ENCODE measurements around the gene XYLB. TPM values are rescaled to one million over a fixed set of nuclear protein-coding genes. Genes with fewer than 3 reads are reported as not detected.

The XYLB gene
- polyA plus RNA-seq, 1 of the 3 experiments (the other 2 are of a cell fraction) = 2.7 TPM

DNA sequence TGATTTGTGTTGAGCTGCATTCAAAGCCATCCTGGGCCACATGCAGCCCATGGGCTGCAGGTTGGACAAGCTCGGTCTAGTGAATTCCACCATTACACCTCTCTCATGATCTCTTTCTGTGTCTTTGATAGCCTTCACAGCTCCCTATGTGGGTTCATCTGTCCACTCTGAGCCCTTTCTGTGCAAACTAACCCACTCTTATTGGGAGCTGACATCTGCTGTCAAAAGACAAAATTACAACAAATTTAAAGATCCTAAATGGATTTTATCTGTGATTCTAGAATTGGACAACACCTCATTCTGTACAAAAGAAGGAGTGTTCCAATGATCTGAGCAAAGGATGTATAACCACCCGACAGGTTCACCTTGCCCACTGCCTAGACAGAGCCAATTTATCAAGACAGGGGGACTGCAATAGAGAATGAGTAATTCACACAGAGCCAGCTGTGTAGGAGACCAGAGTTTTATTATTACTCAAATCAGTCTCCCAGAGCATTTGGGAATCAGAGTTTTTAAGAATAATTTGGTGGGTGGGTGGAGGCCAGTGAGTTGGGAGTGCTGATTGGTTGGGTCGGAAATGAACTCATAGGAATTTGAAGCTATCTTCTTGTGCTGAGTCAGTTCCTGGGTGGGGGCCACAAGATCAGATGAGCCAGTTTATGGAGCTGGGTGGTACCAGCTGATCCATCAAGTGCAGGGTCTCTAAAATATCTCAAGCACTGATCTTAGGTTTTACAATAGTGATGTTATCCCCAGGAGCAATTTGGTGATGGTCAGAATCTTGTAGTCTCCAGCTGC is 2.6 kb upstream of the XYLB start:
- 83% methylated on average over 3 of the region's 3 CpGs for WGBS (ENCODE audit: low lambda C conversion rate)
- Histone ChIP-seq H3K27me3 (ENCODE audit: insufficient read depth) (no peaks in the 10 kb centered on the region), H3K9me3 (no peaks in the 10 kb centered on the region), H3K79me2 (ENCODE audit: insufficient read depth) (no peaks in the 10 kb centered on the region), H3K4me1 (ENCODE audit: control insufficient read depth in 1 of 2, insufficient read depth in 2 of 2, low read depth in 1 of 2, low read length in 1 of 2) (peaks cover 0 to 12% of the 10 kb centered on the region in 2 experiments; a peak in 1 of 4 replicates), H3K9me2 (no peaks in the 10 kb centered on the region), H2AFZ (ENCODE audit: low read depth) (no peak overlapping the region), H3K4me2 (no peak overlapping the region), H4K20me1 (ENCODE audit: insufficient read depth) (no peaks in the 10 kb centered on the region), H3F3A (replicated peaks; ENCODE audit: insufficient read depth) (no peaks in the 10 kb centered on the region), H3K36me3 (replicated peaks in 1 of 2; ENCODE audit: control insufficient read depth in 1 of 2, insufficient read depth in 2 of 2, low read length in 1 of 2) (no peaks in the 10 kb centered on the region), H3K9ac (no peak overlapping the region), H3K4me3 (ENCODE audit: low read depth in 2 of 2, low read length in 1 of 2) (no peak overlapping the region), H3K27ac (ENCODE audit: low read depth in 2 of 2, low read length in 1 of 2) (no peak overlapping the region)
- peak; percentile 30 for DNase-seq
- peak; percentile 42 for TF ChIP-seq SMC3 (IDR thresholded peaks at IDR 0.05; ENCODE audit: low read depth, low read length)
- peak; percentile 59 for TF ChIP-seq RAD21 (IDR thresholded peaks at IDR 0.05; ENCODE audit: low read length)
- TF ChIP-seq, protein P1, sequence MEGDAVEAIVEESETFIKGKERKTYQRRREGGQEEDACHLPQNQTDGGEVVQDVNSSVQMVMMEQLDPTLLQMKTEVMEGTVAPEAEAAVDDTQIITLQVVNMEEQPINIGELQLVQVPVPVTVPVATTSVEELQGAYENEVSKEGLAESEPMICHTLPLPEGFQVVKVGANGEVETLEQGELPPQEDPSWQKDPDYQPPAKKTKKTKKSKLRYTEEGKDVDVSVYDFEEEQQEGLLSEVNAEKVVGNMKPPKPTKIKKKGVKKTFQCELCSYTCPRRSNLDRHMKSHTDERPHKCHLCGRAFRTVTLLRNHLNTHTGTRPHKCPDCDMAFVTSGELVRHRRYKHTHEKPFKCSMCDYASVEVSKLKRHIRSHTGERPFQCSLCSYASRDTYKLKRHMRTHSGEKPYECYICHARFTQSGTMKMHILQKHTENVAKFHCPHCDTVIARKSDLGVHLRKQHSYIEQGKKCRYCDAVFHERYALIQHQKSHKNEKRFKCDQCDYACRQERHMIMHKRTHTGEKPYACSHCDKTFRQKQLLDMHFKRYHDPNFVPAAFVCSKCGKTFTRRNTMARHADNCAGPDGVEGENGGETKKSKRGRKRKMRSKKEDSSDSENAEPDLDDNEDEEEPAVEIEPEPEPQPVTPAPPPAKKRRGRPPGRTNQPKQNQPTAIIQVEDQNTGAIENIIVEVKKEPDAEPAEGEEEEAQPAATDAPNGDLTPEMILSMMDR (IDR thresholded peaks at IDR 0.05) = peak; percentile 32
- TF ChIP-seq, protein P2, sequence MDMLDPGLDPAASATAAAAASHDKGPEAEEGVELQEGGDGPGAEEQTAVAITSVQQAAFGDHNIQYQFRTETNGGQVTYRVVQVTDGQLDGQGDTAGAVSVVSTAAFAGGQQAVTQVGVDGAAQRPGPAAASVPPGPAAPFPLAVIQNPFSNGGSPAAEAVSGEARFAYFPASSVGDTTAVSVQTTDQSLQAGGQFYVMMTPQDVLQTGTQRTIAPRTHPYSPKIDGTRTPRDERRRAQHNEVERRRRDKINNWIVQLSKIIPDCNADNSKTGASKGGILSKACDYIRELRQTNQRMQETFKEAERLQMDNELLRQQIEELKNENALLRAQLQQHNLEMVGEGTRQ (IDR thresholded peaks at IDR 0.05; ENCODE audit: borderline replicate concordance, low read depth, low read length) = no peak
- ChIA-PET CTCF (interaction anchor here (0.7 to 4.8 kb wide), 13 partner anchors 10 to 369 kb away, joined by 3 to 146 read pairs (median 4); partner anchors contain the start of gene ACAA1), POLR2A (interaction anchor here (0.8 to 1.1 kb wide), 2 partner anchors 225 to 227 kb away, joined by 3 to 4 read pairs; no protein-coding TSS in a partner anchor)

DNA sequence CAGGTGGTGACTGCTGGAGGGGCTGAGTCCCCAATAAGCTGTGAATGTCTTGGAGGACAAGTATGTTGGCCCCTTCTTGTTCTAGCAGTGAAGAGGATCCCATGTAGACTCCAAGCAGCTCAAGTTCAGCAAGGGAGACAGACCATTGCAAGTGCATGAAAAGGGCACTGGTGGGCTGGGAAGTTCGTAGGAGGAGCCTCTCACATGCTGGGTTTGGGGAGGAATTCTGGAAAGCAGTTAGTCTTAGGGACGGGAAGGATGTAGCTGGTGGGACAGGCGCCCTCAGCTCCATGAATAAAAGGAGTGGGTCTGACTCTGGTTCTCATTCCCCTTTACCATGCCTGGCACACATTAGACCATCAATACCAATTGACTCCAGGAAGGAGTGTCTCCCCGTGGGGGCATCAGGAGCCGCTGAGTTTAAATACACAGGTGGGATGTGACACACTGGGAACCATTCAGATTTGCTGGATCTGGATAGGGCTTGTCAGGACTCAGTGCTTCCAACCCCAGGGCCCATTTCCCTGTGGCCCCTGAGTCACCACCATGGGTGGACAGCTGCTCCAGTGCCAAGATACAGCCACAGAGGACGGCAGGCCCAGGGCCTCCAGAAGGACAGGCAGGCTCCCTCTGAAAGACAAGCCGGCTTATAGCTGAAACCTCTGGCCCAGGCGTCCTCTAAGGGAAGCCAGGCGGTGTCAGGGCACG is 552 bp upstream of the XYLB start:
- Histone ChIP-seq H3K27me3 (ENCODE audit: insufficient read depth) (no peaks in the 10 kb centered on the region), H3K9ac (no peak overlapping the region), H3K4me3 (ENCODE audit: low read depth in 2 of 2, low read length in 1 of 2) (peak overlapping the region; percentile 82 to 86; a peak in 3 of 4 replicates), H3F3A (replicated peaks; ENCODE audit: insufficient read depth) (no peaks in the 10 kb centered on the region), H2AFZ (ENCODE audit: low read depth) (peak overlapping the region; percentile 93), H3K36me3 (replicated peaks in 1 of 2; ENCODE audit: control insufficient read depth in 1 of 2, insufficient read depth in 2 of 2, low read length in 1 of 2) (no peaks in the 10 kb centered on the region), H3K4me1 (ENCODE audit: control insufficient read depth in 1 of 2, insufficient read depth in 2 of 2, low read depth in 1 of 2, low read length in 1 of 2) (peaks cover 0 to 12% of the 10 kb centered on the region in 2 experiments; a peak in 1 of 4 replicates), H3K79me2 (ENCODE audit: insufficient read depth) (no peaks in the 10 kb centered on the region), H4K20me1 (ENCODE audit: insufficient read depth) (no peaks in the 10 kb centered on the region), H3K9me2 (no peaks in the 10 kb centered on the region), H3K4me2 (peak overlapping the region; percentile 94), H3K27ac (ENCODE audit: low read depth in 2 of 2, low read length in 1 of 2) (peak overlapping the region in 1 of 2 experiments; percentile 28; a peak in 1 of 4 replicates), H3K9me3 (no peaks in the 10 kb centered on the region)
- POLR2A ChIA-PET = interaction anchor here (1.0 to 1.6 kb wide), 3 partner anchors 110 to 227 kb away, joined by 3 to 7 read pairs (median 5); partner anchors contain the start of gene OXSR1
- DNase-seq = no peak
- 67% methylated on average over 3 of the region's 10 CpGs for WGBS (ENCODE audit: low lambda C conversion rate)
- TF ChIP-seq EZH2phosphoT487 (IDR thresholded peaks at IDR 0.05; ENCODE audit: borderline replicate concordance, low read depth) (no peak), FOXJ3 (CRISPR knock-in tag; IDR thresholded peaks at IDR 0.05) (no peak), RFX5 (IDR thresholded peaks at IDR 0.05; ENCODE audit: low read length) (no peak), CHD2 (IDR thresholded peaks at IDR 0.05; ENCODE audit: low read length, partially characterized antibody) (no peak), SMC3 (IDR thresholded peaks at IDR 0.05; ENCODE audit: low read depth, low read length) (no peak), NFIC (IDR thresholded peaks at IDR 0.05; ENCODE audit: borderline replicate concordance) (no peak)
- TF ChIP-seq, protein P3, sequence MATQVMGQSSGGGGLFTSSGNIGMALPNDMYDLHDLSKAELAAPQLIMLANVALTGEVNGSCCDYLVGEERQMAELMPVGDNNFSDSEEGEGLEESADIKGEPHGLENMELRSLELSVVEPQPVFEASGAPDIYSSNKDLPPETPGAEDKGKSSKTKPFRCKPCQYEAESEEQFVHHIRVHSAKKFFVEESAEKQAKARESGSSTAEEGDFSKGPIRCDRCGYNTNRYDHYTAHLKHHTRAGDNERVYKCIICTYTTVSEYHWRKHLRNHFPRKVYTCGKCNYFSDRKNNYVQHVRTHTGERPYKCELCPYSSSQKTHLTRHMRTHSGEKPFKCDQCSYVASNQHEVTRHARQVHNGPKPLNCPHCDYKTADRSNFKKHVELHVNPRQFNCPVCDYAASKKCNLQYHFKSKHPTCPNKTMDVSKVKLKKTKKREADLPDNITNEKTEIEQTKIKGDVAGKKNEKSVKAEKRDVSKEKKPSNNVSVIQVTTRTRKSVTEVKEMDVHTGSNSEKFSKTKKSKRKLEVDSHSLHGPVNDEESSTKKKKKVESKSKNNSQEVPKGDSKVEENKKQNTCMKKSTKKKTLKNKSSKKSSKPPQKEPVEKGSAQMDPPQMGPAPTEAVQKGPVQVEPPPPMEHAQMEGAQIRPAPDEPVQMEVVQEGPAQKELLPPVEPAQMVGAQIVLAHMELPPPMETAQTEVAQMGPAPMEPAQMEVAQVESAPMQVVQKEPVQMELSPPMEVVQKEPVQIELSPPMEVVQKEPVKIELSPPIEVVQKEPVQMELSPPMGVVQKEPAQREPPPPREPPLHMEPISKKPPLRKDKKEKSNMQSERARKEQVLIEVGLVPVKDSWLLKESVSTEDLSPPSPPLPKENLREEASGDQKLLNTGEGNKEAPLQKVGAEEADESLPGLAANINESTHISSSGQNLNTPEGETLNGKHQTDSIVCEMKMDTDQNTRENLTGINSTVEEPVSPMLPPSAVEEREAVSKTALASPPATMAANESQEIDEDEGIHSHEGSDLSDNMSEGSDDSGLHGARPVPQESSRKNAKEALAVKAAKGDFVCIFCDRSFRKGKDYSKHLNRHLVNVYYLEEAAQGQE (IDR thresholded peaks at IDR 0.05; ENCODE audit: low read depth, low read length) = no peak
- TF ChIP-seq, protein P4, sequence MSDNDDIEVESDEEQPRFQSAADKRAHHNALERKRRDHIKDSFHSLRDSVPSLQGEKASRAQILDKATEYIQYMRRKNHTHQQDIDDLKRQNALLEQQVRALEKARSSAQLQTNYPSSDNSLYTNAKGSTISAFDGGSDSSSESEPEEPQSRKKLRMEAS (IDR thresholded peaks at IDR 0.05; ENCODE audit: low read depth) = no peak
- TF ChIP-seq, protein P5, sequence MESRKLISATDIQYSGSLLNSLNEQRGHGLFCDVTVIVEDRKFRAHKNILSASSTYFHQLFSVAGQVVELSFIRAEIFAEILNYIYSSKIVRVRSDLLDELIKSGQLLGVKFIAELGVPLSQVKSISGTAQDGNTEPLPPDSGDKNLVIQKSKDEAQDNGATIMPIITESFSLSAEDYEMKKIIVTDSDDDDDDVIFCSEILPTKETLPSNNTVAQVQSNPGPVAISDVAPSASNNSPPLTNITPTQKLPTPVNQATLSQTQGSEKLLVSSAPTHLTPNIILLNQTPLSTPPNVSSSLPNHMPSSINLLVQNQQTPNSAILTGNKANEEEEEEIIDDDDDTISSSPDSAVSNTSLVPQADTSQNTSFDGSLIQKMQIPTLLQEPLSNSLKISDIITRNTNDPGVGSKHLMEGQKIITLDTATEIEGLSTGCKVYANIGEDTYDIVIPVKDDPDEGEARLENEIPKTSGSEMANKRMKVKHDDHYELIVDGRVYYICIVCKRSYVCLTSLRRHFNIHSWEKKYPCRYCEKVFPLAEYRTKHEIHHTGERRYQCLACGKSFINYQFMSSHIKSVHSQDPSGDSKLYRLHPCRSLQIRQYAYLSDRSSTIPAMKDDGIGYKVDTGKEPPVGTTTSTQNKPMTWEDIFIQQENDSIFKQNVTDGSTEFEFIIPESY (IDR thresholded peaks at IDR 0.05; ENCODE audit: borderline replicate concordance, low read depth) = no peak
- CTCF ChIA-PET = interaction anchor here (0.6 to 4.8 kb wide), 64 partner anchors 9 to 654 kb away, joined by 3 to 146 read pairs (median 4); partner anchors contain the start of genes ACVR2B and EXOG
